Breast epithelium (tissue), 4 donors: Measurements from ENCODE around the gene ATP1A1. TPM values are rescaled to one million over a fixed set of nuclear protein-coding genes. Genes with fewer than 3 reads are reported as not detected.

Experiments
- DNase-seq, 2 donors: peaks; one replicate each; pipeline ENCODE4 v3.0.0-alpha.2; 2019; ENCODE audit warnings: low spot score in 2 of 2
- H3K27ac ChIP-seq, 2 donors: fragments of 200-600 bp; sonication (generic) in 1 of 2; one replicate each; pipeline ENCODE4 v1.5.1; 2016 to 2019; ENCODE audit warnings: mild to moderate bottlenecking in 1 of 2
- H3K27me3 ChIP-seq, 2 donors: fragments of 200-600 bp; sonication (generic) in 1 of 2; one replicate each; pipeline versions ENCODE4 v1.5.1 to v1.6.0; 2017 to 2019; ENCODE audit warnings: control low read depth in 1 of 2, mild to moderate bottlenecking in 1 of 2
- H3K36me3 ChIP-seq: fragments of 200-600 bp; one replicate; pipeline ENCODE4 v1.5.1; 2019
- H3K4me1 ChIP-seq, 2 donors: fragments of 200-600 bp; sonication (generic); one replicate each; pipeline ENCODE4 v1.5.1; 2016 to 2019; ENCODE audit warnings: control low read depth in 1 of 2
- H3K4me3 ChIP-seq, 3 donors: fragments of 200-600 bp; sonication (generic); 1 replicate in 2 of 3; 2 replicates in 1 of 3; pipeline ENCODE4 v1.5.1; 2016 to 2019; ENCODE audit warnings: mild to moderate bottlenecking in 3 of 3, moderate library complexity in 2 of 3
- H3K9me3 ChIP-seq, 2 donors: fragments of 200-600 bp; sonication (generic) in 1 of 2; one replicate each; pipeline ENCODE4 v1.5.1; 2016 to 2019; ENCODE audit warnings: control low read depth in 1 of 2
- POLR2A ChIP-seq: fragments of 450-650 bp; IDR thresholded peaks from one replicate; pipeline ENCODE4 v1.6.1; 2016; ENCODE audit warnings: antibody characterized with exemption, mild to moderate bottlenecking, moderate library complexity
- POLR2AphosphoS5 ChIP-seq, 3 donors: sonication (generic); formaldehyde crosslinking; IDR thresholded peaks; one replicate each; pipeline ENCODE4 v1.6.1; 2017; ENCODE audit warnings: antibody characterized with exemption in 3 of 3
- intact Hi-C: fragments of 100-400 bp; cut with DNase I; formaldehyde crosslinking; loops from one replicate; pipeline ENCODE4 v1.15.1; 2023; ENCODE audit warnings: low total_unique reads
- total RNA-seq, 3 donors: library from RNA; depleted of rRNA; stranded (reverse); fragments of >200 nt; gene quantifications; one replicate each; pipeline ENCODE4 v1.1.0, GENCODE V29; 2016
- TF ChIP-seq, protein P1 (sequence below), 3 donors: fragments of 450-650 bp; IDR thresholded peaks; one replicate each; pipeline ENCODE4 v1.5.1; 2016 to 2017; ENCODE audit warnings: antibody characterized with exemption in 3 of 3, mild to moderate bottlenecking in 3 of 3, moderate library complexity in 3 of 3

The ATP1A1 gene
- total RNA-seq, 3 donors from 2014 or later, result 235 to 423 (median 331) TPM

DNA sequence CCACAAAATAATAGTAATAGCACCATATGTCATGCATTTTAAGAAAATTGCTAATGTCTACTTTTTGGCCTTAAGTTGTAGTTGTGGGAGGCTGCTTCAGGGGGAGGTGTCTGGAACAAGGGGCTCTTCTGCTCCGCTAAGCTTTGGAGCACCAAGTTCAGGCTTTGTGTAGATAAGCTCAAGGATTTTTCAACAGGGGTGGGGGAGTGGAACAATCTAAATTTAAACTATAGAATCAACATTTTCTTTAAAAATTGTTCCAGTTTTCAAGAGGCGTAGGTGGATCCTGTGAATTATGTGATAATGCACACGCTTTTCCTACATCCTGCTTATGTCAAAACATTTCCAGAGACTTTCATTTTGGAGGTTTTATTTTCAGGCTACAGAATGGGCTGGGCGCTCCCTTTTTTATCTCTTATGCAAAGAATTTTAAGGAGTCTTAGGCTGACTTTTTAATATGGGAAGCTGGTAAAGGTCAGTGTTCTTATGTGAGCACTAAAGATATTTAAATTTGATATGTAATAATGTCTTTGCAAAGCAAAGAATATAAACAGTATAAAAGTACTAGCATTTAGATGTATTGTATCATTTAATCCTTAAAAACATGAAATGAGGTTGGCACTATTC is 9.9 kb downstream of the ATP1A1 start:
- H3K27ac ChIP-seq, result no peak overlapping the region
- no peak overlapping the region for H3K4me3 ChIP-seq
- H3K27me3 ChIP-seq, result no peaks in the 10 kb centered on the region
- H3K36me3 ChIP-seq, result peaks cover 15% of the 10 kb centered on the region
- TF ChIP-seq POLR2A (no peak), POLR2AphosphoS5 (IDR thresholded peaks at IDR 0.05) (no peak)
- TF ChIP-seq, protein P1, sequence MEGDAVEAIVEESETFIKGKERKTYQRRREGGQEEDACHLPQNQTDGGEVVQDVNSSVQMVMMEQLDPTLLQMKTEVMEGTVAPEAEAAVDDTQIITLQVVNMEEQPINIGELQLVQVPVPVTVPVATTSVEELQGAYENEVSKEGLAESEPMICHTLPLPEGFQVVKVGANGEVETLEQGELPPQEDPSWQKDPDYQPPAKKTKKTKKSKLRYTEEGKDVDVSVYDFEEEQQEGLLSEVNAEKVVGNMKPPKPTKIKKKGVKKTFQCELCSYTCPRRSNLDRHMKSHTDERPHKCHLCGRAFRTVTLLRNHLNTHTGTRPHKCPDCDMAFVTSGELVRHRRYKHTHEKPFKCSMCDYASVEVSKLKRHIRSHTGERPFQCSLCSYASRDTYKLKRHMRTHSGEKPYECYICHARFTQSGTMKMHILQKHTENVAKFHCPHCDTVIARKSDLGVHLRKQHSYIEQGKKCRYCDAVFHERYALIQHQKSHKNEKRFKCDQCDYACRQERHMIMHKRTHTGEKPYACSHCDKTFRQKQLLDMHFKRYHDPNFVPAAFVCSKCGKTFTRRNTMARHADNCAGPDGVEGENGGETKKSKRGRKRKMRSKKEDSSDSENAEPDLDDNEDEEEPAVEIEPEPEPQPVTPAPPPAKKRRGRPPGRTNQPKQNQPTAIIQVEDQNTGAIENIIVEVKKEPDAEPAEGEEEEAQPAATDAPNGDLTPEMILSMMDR (IDR thresholded peaks at IDR 0.05), result no peak
- no peak for DNase-seq
- intact Hi-C loops, result no loop called here
- H3K9me3 ChIP-seq, result no peaks in the 10 kb centered on the region
- H3K4me1 ChIP-seq, result peaks cover 4 to 21% of the 10 kb centered on the region in 2 donors

DNA sequence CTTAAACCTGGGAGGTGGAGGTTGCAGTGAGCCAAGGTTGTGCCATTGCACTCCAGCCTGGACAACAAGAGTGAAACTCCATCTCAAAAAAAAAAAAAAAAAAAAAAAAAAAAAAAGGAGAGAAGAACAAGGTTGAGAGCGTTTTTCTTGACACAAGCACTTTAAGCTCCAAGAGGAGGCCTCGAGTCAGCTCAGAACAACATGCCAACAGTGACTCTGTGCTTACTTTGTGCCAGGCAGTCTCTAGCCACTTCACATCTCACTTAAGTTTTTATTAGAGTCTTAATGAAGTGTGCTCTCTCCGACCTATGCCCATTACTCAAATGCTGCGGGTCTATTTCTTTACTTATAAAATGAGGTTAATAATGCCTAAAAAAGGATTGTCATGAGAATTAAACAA is 13.0 kb downstream of the ATP1A1 start:
- Histone ChIP-seq H3K36me3 (peaks cover 24% of the 10 kb centered on the region), H3K27ac (no peak overlapping the region)
- intact Hi-C loops, result no loop called here

DNA sequence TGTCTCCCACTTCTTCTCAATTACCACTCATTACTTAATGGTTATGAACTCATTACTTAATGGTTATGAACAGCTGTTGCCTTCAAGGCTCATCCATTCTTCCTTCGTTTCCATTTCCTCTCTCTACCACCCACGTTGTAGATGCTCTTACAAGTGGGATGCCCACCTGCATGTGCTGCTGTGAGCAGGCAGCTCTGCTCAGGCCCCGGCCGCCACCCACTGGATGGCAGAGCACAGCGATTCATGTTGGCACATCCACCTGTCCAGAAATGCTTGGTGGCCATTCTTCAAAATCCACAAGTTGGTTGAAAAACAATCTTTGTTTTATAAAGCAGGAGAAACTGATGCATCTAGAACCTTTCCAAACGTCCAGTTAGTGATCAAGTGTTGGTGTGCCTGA is 14.5 kb downstream of the ATP1A1 start:
- H3K9me3 ChIP-seq, result no peaks in the 10 kb centered on the region
- no peak overlapping the region for H3K27ac ChIP-seq
- H3K36me3 ChIP-seq, result peaks cover 38% of the 10 kb centered on the region
- TF ChIP-seq POLR2AphosphoS5 (IDR thresholded peaks at IDR 0.05) (no peak), POLR2A (no peak)
- TF ChIP-seq, protein P1 (IDR thresholded peaks at IDR 0.05), result no peak
- no peak overlapping the region for H3K4me3 ChIP-seq
- no peak for DNase-seq
- no peaks in the 10 kb centered on the region for H3K27me3 ChIP-seq
- peaks cover 0 to 5% of the 10 kb centered on the region in 2 donors for H3K4me1 ChIP-seq
- intact Hi-C loops, result no loop called here

More for the DNA sequence above, 13.0 kb downstream of the ATP1A1 start:
- H3K4me1 ChIP-seq, result peaks cover 0 to 5% of the 10 kb centered on the region in 2 donors
- TF ChIP-seq POLR2A (no peak), POLR2AphosphoS5 (IDR thresholded peaks at IDR 0.05) (no peak)
- TF ChIP-seq, protein P1 (IDR thresholded peaks at IDR 0.05), result no peak
- no peak overlapping the region for H3K4me3 ChIP-seq
- H3K27me3 ChIP-seq, result no peaks in the 10 kb centered on the region
- DNase-seq, result no peak
- H3K9me3 ChIP-seq, result no peaks in the 10 kb centered on the region

DNA sequence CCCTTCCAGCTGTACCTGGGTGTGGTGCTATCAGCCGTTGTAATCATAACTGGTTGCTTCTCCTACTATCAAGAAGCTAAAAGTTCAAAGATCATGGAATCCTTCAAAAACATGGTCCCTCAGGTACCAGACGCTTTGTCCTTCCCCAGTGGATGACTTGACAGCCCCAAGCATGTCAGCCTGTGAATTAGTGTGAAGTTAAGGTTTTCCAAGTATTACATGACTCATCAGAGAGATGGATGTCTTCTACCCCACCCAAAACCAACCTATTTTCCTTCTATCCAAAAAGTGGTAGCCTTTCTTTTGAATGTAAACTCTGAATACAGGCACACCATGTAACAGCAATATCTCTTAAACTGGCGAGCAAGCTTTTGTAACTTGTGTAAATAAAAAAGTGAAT is 15.1 kb downstream of the ATP1A1 start:
- no peak for DNase-seq
- Histone ChIP-seq H3K27ac (no peak overlapping the region), H3K27me3 (no peaks in the 10 kb centered on the region), H3K9me3 (no peaks in the 10 kb centered on the region), H3K4me3 (no peak overlapping the region), H3K4me1 (peaks cover 0 to 5% of the 10 kb centered on the region in 2 donors), H3K36me3 (peaks cover 44% of the 10 kb centered on the region)
- intact Hi-C loops, result no loop called here
- no peak for TF ChIP-seq POLR2AphosphoS5 (IDR thresholded peaks at IDR 0.05)
- TF ChIP-seq POLR2A, result no peak
- TF ChIP-seq, protein P1 (IDR thresholded peaks at IDR 0.05), result no peak

DNA sequence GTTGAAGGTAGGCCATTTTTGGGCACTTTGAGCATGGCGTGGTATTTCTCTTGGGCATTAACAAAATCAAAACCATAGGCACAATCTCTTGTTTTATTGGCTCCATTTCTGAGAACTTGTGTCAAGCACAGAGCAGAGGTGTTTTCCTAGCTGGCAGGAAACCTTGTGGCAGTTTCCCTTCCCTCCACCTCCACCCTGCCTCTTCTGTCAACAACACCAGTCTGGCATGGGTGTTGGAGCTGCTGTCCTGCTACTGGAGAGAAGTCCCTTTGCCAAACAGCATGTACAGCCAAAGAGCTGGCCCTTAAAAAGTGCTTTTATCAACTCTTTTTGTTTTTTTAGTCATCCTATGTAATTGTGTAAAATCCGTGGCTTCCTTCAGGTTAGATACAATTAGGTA is 16.0 kb downstream of the ATP1A1 start:
- Histone ChIP-seq H3K4me1 (peaks cover 0 to 4% of the 10 kb centered on the region in 2 donors), H3K36me3 (peaks cover 44% of the 10 kb centered on the region), H3K27me3 (no peaks in the 10 kb centered on the region), H3K4me3 (no peak overlapping the region), H3K9me3 (no peaks in the 10 kb centered on the region), H3K27ac (no peak overlapping the region)
- DNase-seq, result no peak
- intact Hi-C loops, result no loop called here
- no peak for TF ChIP-seq POLR2A
- TF ChIP-seq, protein P1 (IDR thresholded peaks at IDR 0.05), result no peak
- TF ChIP-seq POLR2AphosphoS5 (IDR thresholded peaks at IDR 0.05), result no peak
